Keratinocyte (primary cell): ENCODE results near the gene TPI1.

Experiments used
- CTCF ChIP-seq, 3 experiments: IDR thresholded peaks in 1 of 3; conservative IDR thresholded peaks in 1 of 3; optimal IDR thresholded peaks in 1 of 3; 2 replicates in 2 of 3; 3 replicates in 1 of 3; pipeline versions ENCODE3 to v1.5.1; 2011; ENCODE audit warnings: low read length in 3 of 3, mild to moderate bottlenecking in 3 of 3, moderate library complexity in 2 of 3, control low read depth in 1 of 3, inconsistent platforms in 1 of 3; ENCODE audit not compliant: insufficient read depth in 2 of 3; ENCODE audit errors: extremely low read depth in 1 of 3
- EZH2 ChIP-seq: IDR thresholded peaks from one replicate; pipeline ENCODE4 v1.6.1; 2012; ENCODE audit warnings: inconsistent platforms, mild to moderate bottlenecking, low read length, moderate library complexity

GRCh38 chr12:6894321-6894720, 27.0 kb downstream of the TPI1 start:
- TF ChIP-seq EZH2 = no peak
- no peak for TF ChIP-seq CTCF (optimal IDR thresholded peaks at IDR 0.05 in 1 of 3, IDR thresholded peaks at IDR 0.05 in 1 of 3, conservative IDR thresholded peaks at IDR 0.05 in 1 of 3; ENCODE audit: extremely low read depth in 1 of 3, insufficient read depth in 2 of 3, low read length in 3 of 3)
